LHCN-M2 (cell line): ENCODE results near the gene BCAS4. TPM values are rescaled to one million over a fixed set of nuclear protein-coding genes. Genes with fewer than 3 reads are reported as not detected.

ENCODE experiments used
- DNase-seq: peaks from one replicate; pipeline ENCODE4 v3.0.0-alpha.2; 2012; ENCODE audit warnings: low read depth
- total RNA-seq: library from RNA; depleted of rRNA; stranded (reverse); fragments of >200 nt; gene quantifications from 2 replicates; pipeline ENCODE4 v1.2.3, GENCODE V29; 2014

The BCAS4 gene
- total RNA-seq, 1 experiment from 2014 or later = 9.7 TPM

DNA sequence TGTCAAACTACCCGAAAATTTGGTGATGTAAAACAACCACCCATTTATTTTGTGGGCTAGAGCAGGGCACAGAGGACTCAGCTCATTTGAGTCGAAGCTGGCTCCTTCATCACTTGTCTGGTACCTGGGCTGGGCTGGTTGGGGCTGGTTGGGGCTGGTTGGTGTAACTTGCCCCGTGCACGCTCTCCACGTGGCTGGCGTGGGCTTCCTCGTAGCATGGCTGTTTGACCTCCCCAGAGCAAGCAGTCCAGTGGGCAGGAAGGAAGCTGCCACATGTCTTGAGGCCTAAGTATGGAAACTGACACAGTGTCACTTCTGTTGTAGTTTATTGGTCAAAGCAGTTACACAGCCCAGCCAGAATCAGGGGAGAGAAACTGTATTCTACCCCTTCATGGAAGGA, 27.1 kb downstream of the BCAS4 start:
- DNase-seq = no peak

DNA sequence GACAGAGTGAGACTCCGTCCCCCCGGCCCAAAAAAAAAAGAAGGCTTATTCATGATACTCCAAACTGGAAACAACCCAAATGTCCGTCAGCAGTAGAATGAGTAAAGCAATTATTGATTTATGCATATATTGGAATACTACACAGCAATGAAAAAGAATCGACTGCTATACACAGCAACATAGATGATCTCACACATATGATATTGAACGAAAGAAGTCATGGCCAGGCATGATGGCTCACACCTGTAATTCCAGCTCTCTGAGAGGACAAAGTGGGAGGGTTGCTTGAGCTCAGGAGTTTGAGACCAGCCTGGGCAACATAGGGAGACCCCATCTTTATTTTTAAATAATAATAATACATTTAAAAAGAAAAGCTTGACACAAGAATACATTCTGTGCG, 28.5 kb downstream of the BCAS4 start:
- DNase-seq = no peak

DNA sequence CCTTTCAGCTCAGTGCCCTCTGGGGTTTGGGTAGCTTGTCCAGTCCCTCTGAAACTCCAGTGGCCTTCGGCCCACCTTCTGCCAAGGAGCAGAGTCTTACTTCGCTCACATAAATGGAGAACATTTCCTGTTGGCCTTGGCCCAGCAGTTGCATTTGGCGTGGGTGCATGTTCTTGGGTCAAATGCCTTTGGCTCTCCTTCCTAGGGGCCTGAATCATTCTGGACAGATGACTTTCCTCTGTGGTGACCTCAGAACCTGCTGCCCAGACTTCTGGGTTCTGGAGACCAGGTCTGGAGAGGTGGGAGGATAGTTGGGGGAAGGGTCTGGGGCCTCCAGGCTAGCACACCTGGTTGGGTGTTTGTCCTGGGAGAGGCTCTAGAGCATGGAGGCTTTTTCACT, 29.3 kb downstream of the BCAS4 start:
- DNase-seq = peak; percentile 64

DNA sequence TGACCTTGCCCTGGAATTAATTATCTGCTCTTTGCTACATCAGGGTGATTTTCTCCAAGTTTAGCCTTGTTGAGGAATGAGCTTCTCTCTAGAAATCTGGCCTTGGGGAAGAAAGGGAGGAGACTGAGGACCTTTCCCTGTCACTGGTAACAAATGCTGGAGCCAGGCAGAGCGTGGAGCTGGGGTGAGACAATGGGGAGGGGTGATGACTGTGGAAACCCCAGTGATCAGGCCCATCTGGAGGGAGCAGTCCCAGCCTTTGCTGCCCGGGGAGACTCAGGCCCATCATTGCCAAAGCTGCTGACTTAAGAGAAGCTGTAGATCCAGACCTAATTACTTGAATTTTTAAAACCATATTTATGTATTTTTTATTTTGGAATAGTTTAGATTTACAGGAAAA, 31.3 kb downstream of the BCAS4 start:
- no peak for DNase-seq

DNA sequence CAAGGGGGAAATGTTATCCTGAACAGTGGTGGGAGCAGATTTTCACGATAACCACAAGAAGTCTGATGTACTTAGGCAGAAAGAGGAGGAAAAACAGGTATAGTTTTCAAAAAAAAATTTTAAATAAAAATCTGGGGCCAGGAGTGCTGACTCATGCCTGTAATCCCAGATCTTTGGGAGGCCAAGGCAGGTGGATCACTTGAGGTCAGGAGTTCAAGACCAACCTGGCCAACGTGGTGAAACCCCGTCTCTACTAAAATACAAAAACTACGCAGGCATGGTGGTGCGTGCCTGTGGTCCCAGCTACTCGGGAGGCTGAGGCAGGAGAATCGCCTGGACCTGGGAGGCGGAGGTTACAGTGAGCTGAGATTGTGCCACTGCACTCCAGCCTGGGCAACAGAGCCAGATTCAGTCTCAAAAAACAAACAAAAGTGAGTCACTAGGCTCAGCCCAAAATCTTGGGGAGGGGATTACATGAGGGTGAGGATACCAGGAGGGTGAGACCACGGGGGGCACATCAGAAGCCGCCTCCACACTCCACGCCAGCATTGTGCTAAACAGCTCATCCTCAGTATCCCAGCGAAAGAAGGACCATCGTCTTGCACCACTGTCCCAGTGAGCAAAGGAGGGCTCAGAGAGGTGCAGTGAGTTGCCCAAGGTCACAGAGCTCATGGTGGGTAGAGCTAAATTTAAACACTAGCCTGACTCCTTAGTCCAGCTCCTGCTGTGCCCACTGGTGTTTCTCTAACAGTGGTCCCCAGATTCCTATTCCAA, 33.7 kb downstream of the BCAS4 start:
- DNase-seq = no peak

DNA sequence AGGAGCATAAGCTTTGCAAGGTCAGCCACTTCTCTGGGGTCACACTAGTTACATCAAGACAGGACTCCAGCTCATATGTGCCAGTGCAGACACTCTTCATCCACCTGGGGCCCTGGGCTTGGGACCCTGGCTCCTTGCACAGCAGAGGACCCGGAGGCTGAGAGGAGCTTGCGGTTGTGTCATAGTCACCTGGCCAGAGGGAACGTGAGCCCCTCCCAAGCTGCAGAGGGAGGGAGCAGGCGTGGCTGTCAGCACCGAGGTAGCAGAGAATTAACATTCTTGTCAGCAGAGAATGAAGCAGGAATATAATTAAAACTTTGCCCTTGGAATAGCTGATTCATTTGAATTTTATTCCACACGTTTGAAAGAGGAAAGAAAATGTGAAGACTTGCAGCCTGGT, 36.8 kb downstream of the BCAS4 start:
- no peak for DNase-seq

DNA sequence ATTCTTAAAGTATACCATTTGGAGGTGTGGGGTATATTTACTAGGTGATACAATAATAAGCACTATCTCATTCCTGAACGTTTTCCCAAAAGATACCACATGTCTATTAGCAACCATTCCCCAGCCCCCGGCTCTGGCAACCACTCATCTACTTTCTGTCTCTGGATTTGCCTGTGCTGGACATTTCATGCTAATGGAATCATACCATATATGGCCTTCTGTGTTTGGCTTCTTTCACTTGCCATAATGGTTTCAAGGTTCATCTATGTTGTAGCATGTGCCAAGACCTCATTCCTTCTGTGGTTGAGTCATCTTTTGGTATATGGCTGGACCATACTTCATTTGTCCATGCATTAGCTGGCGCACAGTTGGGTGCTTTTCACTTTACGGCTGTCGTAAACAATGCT, 39.7 kb downstream of the BCAS4 start:
- DNase-seq = no peak

DNA sequence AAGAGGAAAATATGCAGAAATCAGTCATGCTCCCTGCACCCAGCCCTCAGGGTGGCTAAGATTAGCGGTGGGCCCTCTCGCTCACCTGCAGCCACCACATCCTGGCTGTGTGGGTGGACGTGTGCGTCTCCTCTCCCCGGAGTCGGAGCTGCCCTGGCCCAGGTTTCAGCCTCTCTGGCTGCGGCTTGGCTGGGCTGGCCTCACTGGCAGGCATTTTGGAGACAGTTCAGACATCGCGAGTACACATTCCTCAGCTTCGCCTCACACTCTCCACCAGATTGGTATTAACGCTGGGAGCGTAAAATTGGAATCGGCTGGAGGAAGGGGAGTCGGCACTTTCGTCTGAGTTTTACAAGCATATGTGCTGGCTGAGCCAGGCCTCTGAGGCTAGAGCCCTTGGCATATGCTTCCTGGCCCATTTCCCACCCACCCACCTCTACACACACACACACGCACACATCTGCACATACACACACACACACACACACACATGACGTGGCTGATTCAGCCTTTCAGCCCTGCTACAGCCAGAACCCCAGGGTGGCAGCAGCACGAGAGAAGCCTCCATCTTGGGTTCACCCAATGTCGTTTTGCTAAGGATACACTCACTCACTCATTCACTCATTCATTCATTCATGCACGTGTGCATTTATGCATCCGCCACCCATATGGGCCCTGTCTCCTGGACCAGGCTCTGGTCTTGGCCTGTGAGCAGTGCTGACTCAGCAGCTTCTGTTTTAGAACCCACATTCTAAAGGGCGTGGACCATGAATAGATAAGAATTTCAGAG, 42.9 kb downstream of the BCAS4 start:
- DNase-seq = no peak

DNA sequence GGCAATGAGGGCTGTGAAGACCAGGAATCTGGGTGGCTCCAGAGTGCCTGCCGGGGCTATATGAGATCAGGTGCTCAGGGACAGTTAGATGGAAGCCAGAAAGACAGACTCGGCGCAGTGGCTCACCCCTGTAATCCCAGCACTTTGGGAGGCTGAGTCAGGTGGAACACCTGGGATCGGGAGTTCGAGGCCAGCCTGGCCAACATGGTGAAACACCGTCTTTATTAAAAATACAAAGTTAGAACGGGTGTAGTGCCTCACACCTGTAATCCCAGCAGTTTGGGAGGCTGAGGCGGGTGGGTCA, 43.4 kb downstream of the BCAS4 start:
- DNase-seq = no peak

DNA sequence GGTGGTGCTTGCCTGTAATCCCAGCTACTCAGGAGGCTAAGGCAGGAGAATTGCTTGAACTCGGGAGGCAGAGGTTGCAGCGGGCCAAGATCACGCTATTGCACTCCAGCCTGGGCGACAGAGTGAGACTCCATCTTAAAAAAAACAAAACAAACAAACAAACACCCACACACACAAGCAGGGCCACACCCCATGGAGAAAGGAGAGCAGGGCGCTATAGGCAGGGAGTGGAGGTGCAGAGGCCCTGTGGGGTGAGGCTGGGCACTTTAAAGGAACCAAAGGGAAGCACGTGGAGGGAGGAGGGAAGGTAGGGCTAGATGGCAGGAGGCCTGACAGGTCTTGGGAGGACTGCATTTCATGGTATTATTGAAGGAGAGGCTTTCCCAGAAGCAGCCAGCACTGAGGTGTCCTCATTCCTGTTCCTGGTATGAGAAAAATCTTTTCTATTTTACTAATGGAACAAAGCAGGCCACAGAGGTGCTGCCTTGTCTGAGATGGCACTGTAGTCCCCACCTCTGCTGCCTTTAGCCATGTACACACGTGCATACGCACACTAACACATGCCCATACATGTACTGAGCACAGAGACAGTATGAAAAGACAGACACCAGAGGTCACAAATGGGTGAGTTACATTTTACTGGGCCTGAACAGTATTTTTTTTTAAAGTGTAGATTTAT, 44.0 kb downstream of the BCAS4 start:
- DNase-seq = no peak

DNA sequence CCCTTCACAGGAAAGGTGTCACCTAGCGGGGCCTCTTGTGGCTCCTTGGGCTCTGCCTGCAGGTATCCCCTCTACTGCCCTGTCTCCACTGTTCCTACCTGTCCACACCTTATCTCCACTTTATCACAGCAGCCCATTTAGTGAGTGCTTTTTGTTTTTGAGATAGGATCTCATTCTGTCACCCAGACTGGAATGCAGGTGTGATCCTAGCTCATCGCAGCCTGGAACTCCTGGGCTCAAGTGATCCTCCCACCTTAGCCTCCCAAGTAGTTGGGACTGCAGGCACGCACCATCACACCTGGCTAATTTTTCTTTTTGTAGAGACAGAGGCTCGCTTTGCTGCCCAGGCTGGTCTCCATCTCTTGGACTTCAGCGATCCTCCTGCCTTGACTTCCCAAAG, 48.0 kb downstream of the BCAS4 start:
- no peak for DNase-seq

DNA sequence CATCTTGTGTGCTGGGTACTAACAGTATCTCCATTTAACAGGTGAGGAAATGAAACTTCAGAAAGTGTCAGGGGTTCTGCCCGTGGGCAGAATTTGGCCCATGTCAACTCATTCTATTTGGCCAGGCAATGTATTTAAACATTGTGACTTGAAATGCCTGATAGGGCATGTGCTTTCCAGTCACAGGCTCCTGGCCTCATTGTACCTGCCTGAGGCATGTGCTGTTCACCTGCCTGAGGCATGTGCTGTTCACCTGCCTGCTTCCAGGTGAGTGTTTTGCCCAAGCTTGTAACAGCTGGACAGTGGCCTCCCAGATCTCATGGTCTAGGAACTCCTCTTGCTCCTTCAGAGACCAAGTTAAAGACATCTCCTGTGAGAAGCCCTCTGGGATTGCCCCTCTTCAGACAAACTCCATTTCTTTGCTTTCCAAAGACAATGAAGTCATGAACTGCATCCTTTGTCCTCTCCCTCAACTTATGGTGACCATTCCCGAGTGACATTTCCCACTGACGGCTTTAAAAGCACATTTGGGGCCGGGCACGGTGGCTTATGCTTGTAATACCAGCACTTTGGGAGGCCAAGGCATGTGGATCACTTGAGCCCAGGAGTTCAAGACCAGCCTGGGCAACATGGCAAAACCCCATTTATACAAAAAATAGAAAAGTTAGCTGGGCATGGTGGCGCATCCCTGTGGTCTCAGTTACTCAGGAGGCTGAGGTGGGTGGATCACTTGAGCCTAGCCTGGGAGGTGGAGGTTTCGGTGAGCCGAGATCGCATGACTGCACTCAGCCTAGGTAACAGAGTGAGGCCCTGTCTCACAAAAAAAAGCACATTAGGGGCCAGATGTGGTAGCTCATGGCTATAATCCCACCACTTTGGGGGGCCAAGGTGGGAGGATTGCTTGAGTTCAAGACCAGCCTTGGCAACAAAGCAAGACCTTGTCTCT, 48.7 kb downstream of the BCAS4 start:
- DNase-seq = no peak

DNA sequence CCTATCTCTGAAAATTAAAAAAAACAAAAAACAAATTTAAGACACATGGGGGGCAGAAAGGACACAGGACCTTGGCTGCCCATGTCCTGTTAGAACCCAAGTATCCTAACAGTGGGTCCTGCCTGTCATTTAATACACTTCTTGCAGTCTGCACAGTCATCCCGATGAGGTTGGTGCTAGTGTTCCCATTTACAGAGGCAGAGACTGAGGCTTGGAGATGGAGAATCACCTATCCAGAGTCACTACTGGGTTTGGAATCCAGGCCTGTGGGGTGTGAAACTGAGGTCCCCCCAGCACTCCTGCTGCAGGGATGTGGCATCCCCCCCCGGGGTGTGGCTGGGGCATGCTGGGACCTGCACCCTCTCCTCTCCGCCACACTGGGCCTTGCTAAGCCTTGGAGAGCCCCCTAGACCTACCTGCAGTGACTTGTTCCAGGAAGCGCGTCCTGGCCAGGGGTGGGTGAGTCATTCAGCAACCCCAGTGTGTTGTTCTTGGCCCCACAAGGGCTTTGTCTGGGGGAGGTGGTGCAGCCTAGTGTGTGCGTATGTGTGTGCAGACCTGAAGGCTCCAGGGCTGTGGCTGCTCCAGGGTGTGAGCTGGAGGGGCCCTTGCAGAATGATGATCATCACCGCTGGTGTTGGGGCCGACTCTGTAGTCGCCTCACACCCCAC, 49.7 kb downstream of the BCAS4 start:
- DNase-seq = peak; percentile 36

DNA sequence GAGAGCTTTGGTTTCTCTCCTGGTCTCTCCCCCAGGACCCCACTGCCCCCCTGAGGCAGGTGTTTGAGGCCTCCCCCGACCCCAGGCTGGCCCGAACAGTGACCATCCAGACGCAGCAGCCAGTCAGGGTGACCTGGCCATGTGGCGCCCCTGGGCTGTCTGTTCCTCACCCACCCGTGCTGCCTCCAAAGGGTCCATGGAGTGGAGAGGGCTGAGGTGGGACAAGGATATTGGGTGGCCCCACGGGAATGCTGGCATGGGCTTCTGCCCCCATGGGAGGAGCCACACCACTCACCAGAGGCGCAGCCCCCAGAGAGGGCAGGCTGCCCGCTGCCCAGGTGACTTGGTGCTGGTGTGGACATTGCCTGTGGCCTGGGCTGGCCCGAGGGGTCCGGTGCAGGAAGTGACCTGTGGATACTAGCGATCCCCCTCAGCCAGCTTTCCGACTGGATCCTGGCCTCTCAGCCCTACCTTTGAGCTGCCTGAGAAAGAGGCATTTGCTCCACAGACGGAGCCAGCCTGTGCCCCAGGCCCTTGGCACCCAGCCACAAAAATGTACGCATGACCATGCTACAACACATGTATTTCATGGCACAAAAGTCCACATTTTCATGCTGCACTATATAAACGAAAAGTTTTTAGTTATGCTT, 50.8 kb downstream of the BCAS4 start:
- no peak for DNase-seq

DNA sequence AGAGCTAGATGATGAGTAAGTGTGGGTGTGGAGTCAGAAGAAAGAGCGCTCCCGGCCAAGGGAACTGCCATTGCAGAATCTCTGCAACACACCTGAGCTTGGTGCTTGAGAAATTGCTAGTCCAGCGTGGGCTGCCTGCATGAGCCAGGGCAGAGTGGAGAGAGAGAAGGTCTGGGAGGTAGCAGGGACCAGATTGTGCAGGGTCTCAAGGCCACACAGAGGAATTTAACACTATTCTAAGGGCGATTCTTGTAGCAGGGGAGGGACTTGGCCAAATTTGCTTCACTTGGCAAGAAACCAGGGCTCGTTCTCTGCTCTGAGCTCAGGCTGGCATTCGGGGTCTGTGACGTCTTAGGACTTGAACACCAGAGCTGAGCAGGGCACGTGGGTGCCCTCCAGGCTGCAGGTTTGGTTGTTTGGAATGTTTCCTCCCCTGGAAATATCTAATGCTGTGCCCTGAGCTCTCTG, 53.5 kb downstream of the BCAS4 start:
- no peak for DNase-seq

DNA sequence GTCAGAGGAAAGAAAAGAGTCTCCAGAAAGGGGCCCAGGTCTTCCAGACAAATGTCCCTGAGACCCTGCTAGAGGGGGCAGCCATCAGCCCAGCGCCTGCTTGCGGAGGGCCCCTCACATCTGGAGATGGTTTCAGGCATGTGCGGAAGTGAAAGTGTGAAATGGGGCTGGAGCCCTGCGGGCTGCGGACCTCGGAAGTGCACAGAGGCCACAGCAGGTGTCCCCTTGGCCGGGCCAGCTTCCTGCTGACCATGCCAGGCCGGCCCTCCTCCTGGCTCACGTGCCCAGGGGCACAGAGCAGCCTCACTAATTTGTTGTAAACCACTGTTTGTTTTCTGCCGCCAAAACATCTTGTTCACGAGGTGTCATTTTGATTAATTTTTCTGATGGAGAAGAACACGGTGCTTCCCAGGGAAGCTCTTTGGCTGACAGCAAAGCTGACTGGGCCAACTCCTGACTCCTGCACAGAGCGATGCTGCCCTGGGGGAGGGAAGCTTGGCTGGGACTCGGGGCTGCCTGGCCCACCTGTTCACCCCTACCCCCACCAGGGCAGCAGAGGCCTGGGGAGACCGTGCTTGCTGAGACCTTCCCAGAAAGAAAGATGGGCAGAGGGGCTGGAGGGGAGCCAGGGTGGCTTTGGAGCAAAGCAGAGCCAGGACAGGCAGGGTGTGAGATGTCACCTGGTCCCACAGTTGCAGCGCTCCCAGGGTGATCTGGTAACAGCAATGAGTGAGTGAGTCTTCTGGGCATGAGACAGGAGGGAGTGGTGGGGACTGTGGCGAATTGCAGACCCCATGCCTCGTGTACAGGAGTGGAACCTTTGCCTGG, 54.2 kb downstream of the BCAS4 start:
- DNase-seq = no peak

DNA sequence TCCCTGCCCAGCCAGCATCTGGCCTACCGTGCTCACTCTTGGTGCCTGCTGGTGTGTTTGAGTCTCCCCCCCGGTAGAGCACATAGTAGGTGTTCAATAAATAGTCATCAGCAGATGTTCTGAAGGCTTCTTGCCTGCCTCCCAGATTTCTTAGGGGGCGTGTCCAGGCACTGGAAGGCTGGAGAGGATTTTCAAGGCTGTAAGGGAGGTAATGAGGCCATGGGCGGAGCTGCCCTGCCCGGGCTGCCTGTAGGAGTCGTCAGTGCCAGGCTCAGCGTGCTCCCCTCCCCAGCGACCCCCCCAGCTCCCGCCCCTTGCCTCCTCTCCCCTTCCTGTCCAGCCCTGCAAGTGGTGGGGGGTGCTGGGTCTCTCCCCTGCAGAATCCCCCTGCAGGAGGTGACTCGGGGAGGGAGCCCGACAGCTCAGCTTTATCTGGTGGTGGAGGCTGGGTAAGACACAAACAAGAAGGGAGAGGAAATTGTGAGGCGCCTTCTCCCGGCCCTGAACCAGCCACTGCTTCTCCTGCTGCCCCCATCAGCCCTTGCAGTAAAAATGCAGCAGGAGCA, 55.9 kb downstream of the BCAS4 start:
- no peak for DNase-seq

DNA sequence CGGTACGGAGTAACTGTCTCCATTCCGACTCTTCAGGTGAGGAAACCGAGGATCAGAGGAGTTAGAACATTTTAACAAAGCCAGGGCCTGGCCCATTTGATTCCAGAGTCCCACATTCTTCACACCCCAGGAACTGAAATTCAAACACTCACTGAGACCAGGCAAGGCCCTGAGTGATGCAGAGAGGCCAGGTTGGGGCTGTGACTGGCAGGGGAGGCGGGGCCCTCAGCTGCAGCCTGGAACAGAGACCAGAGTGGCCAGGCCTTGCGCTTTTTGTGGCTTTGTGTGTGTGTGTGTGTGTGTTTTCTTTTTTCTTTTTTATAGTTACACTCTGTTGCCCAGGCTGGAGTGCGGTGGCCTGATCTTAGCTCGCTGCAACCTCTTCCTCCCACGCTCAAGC, 57.2 kb downstream of the BCAS4 start:
- DNase-seq = no peak
